H7 (cell line): Measurements from ENCODE around the gene UHRF1. TPM values are rescaled to one million over a fixed set of nuclear protein-coding genes. Genes with fewer than 3 reads are reported as not detected.
"Not testable (repeated sequence)": the region's sequence is repeated elsewhere in the genome, so short reads cannot be mapped to it uniquely, and the experiment has no call there.

ENCODE experiments used
- DNase-seq: peaks from one replicate; pipeline ENCODE4 v3.0.0; 2012
- H3K27me3 ChIP-seq: 2 replicates; pipeline ENCODE4 v1.6.0; 2011; ENCODE audit warnings: mild to moderate bottlenecking, low read length; ENCODE audit not compliant: control insufficient read depth, insufficient read depth
- H3K36me3 ChIP-seq: replicated peaks from 2 replicates; pipeline ENCODE4 v1.5.1; 2011; ENCODE audit warnings: low read length; ENCODE audit not compliant: control insufficient read depth, insufficient read depth
- H3K4me3 ChIP-seq: 2 replicates; pipeline ENCODE4 v1.5.1; 2011; ENCODE audit warnings: low read depth, mild to moderate bottlenecking, control low read depth, low read length, moderate library complexity; ENCODE audit not compliant: insufficient read depth
- total RNA-seq: library from RNA; depleted of rRNA; stranded (reverse); fragments of >200 nt; shearing (Covaris generic); gene quantifications from 2 replicates; pipeline ENCODE4 v1.2.3, GENCODE V29; 2014

UHRF1 gene
- total RNA-seq, 1 experiment from 2014 or later: 54.0 TPM

- DNase-seq: no peak
- no peak overlapping the region for H3K4me3 ChIP-seq
- H3K36me3 ChIP-seq: peaks cover 1% of the 10 kb centered on the region
- H3K27me3 ChIP-seq: no peaks in the 10 kb centered on the region
Measured at GRCh38 chr19:4937060-4937459, 27.8 kb downstream of the UHRF1 start.

DNA sequence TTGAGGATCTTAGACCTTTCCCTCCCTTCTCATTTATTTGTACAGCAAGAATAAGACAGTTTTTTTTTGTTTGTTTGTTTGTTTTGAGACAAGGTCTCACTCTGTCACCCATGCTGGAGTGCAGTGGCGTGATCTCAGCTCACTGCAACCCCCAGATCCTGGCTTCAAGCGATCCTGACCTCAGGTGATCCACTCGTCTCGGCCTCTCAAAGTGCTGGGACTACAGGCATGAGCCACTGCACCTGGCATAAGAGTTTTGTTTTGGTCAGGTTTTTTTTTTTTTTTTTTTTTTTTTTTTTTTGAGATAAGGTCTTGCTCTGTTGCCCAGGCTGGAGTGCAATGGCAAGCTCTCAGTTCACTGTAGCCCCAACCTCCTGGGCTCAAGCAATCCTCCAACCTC lies 29.2 kb downstream of the UHRF1 start:
- not testable (repeated sequence) for H3K27me3 ChIP-seq, H3K36me3 ChIP-seq, DNase-seq, H3K4me3 ChIP-seq

GRCh38 chr19:4939466-4939865 lies 30.2 kb downstream of the UHRF1 start:
- H3K27me3 ChIP-seq: no peaks in the 10 kb centered on the region
- H3K4me3 ChIP-seq: no peak overlapping the region
- H3K36me3 ChIP-seq: no peaks in the 10 kb centered on the region; the same call in 1 of the 2 replicates
- DNase-seq: no peak

GRCh38 chr19:4941638-4942169 lies 32.4 kb downstream of the UHRF1 start:
- not testable (repeated sequence) for H3K36me3 ChIP-seq, H3K4me3 ChIP-seq, H3K27me3 ChIP-seq
- DNase-seq: peak; percentile 70

- not testable (repeated sequence) for DNase-seq, H3K4me3 ChIP-seq, H3K36me3 ChIP-seq, H3K27me3 ChIP-seq
Measured at GRCh38 chr19:4950650-4951049, 41.3 kb downstream of the UHRF1 start.

- Histone ChIP-seq H3K36me3 (peaks cover 8% of the 10 kb centered on the region), H3K27me3 (no peaks in the 10 kb centered on the region), H3K4me3 (no peak overlapping the region)
- no peak for DNase-seq
Measured at GRCh38 chr19:4951656-4952055, 42.4 kb downstream of the UHRF1 start.

- DNase-seq: no peak
- Histone ChIP-seq H3K4me3 (no peak overlapping the region), H3K27me3 (no peaks in the 10 kb centered on the region), H3K36me3 (peaks cover 10% of the 10 kb centered on the region)
Measured at GRCh38 chr19:4952945-4953344, 43.6 kb downstream of the UHRF1 start.

- peaks cover 11% of the 10 kb centered on the region for H3K36me3 ChIP-seq
- H3K4me3 ChIP-seq, H3K27me3 ChIP-seq, DNase-seq: not testable (repeated sequence)
Measured at GRCh38 chr19:4954320-4955149, 45.2 kb downstream of the UHRF1 start.

GRCh38 chr19:4955274-4955673 lies 46.0 kb downstream of the UHRF1 start:
- Histone ChIP-seq H3K27me3 (no peaks in the 10 kb centered on the region), H3K4me3 (no peak overlapping the region), H3K36me3 (peaks cover 11% of the 10 kb centered on the region)
- DNase-seq: no peak

DNA sequence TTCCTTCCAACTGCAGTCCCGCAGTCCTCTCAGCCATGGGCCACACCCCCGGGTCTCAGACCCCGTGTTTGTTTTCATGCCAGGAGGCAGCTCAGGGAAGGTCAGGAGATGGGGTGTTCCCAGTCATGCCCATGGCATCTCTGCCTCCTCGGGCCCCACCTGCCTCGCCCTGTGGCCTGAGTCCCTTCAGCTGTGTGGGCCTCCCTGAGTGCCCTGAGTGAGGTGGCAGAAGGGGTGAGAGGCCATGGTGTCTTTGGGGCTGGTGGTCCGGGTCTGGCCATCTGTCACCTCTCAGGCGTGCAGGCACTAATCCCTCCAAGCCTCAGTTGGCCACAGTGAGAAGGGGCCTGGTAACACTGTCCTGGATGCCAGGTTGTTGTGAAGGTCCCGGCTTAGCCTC lies 48.7 kb downstream of the UHRF1 start:
- no peak overlapping the region for H3K4me3 ChIP-seq
- H3K27me3 ChIP-seq: no peaks in the 10 kb centered on the region
- peaks cover 5% of the 10 kb centered on the region for H3K36me3 ChIP-seq
- no peak for DNase-seq

- H3K36me3 ChIP-seq: peaks cover 1% of the 10 kb centered on the region; the same call in 1 of the 2 replicates
- H3K4me3 ChIP-seq: no peak overlapping the region
- no peaks in the 10 kb centered on the region for H3K27me3 ChIP-seq
- no peak for DNase-seq
Measured at GRCh38 chr19:4962085-4962619, 52.9 kb downstream of the UHRF1 start.

GRCh38 chr19:4965061-4965460 lies 55.8 kb downstream of the UHRF1 start:
- H3K4me3 ChIP-seq: no peak overlapping the region
- H3K36me3 ChIP-seq: no peaks in the 10 kb centered on the region; the same call in 1 of the 2 replicates
- no peak for DNase-seq
- H3K27me3 ChIP-seq: no peaks in the 10 kb centered on the region

DNA sequence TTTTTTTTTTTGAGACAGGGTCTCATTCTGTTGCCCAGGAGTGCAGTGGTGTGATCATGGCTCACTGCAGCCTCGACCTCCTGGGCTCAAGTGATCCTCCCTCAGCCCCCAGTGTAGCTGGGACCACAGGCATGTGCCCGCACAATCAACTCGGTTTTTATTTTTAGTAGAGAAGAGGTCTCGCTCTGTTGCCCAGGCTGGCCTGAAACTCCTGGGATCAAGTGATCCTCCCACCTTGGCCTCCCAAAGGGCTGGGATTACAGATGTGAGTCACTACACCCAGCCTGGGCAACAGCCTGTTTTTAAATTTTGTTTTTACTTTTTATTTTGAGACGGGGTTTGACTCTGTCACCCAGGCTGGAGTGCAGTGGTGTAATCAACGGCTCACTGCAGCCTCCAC lies 57.3 kb downstream of the UHRF1 start:
- DNase-seq: no peak
- Histone ChIP-seq H3K27me3 (no peaks in the 10 kb centered on the region), H3K36me3 (no peaks in the 10 kb centered on the region; the same call in 1 of the 2 replicates), H3K4me3 (no peak overlapping the region)

DNA sequence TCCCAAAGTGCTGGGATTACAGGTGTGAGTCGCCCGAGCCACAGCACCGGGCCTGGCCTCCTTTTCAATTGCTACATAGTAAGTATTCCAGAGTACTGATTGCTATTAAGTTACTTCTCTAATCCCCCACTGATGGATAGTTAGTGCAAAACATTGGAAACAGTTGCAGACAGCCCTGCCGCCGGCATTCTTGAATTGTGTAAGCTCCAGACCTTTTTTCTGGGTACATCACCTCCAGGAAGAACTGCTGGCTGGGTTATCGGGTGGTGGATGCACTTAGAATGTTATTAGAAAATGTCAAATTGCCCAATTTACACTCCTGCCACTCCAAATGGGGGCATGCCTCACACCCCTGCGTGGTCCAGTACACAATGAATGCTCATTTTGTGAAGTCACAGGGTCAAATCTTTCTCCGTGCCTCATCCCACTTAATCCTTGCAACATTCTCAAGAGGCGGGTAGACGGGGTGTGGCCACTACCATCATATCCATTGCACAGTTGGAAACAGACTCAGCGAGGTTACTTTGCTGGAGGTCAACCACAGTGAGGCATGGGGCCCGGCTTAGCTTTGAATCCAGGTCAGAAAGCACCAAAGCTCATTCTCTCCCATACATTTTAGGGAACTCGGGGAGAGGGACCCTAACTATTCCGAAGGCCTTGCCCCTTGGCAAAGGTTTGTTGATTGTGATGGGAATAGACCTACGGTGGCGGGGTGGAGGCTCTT lies 58.6 kb downstream of the UHRF1 start:
- Histone ChIP-seq H3K36me3 (no peaks in the 10 kb centered on the region), H3K4me3 (peak overlapping the region; percentile 46), H3K27me3 (no peaks in the 10 kb centered on the region)
- DNase-seq: no peak
